GM12865 (cell line): ENCODE data around the gene CD99.

Source experiments
- DNase-seq: peaks from one replicate; pipeline ENCODE4 v3.0.0; 2010; ENCODE audit warnings: low read depth
- H3K4me3 ChIP-seq: 2 replicates; pipeline ENCODE4 v1.5.1; 2011; ENCODE audit warnings: mild to moderate bottlenecking, low read depth, low read length, control low read depth
- CTCF ChIP-seq: IDR thresholded peaks from 2 replicates; pipeline ENCODE4 v1.5.1; 2011; ENCODE audit warnings: low read length, control low read depth, low read depth, inconsistent platforms; ENCODE audit not compliant: insufficient read depth; ENCODE audit errors: missing control alignments

Gene CD99

GRCh38 chrX:2698604-2699003, 7.5 kb downstream of the CD99 start:
- H3K4me3 ChIP-seq = no peak overlapping the region
- TF ChIP-seq CTCF = no peak
- DNase-seq = no peak

DNA sequence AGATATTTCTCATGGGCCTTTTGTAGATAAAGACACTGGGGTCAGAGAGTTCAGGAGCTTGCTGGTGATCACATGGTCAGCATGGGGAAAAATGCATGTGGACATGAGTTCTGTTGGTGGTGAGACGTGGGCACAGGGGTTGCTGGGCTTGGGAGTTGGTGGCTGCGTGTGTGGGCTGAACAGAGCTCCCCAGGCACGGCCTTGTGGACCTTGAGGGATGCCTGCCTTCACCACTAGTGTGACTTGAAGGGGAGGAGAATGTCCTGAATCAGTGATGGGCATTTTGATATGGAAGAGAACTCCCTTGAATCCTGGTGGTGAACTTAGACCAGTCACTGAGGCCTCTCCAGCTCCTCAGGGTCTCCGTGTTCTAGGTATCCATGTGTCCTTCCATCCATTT, 8.9 kb downstream of the CD99 start:
- no peak for DNase-seq
- no peak for TF ChIP-seq CTCF
- H3K4me3 ChIP-seq = no peak overlapping the region

DNA sequence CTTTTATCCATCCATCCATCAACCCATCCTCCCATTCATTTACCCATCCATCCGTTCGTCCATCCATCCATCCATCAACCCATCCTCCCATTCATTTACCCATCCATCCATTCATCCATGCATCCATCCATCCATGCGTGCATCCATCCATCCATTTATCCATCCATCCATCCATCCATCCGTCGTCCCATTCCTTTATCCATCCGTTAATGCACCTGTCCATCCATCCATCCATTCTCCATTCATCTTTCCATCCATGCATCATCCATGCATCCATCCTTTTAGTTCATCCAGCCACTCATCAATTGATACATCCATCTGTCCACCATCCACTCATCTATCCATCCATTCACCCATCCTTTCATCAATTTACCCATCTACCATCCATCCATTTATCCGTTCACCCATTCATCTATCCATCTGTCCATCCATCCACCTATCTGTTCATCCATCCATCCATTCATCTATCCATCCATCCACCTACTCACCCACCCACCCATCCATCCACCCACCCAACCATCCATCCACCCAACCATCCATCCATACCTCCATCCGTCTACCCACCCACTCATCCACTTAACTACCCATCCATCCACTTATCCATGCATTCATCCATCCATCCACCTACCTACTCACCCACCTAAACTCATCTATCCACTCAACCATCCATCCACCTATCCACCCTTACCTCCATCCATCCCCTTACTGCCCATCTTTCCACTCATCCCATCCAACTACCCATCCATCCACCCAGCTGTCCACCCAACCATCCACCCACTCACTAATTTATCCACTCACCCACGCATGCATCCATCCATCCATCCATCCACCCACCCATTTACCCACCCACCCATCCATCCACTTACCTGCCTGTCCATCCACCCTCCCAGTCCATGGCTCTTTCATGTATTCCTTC, 9.6 kb downstream of the CD99 start:
- no peak for DNase-seq
- no peak for TF ChIP-seq CTCF
- H3K4me3 ChIP-seq = no peak overlapping the region

GRCh38 chrX:2701600-2701999, 10.5 kb downstream of the CD99 start:
- no peak overlapping the region for H3K4me3 ChIP-seq
- no peak for DNase-seq
- no peak for TF ChIP-seq CTCF

DNA sequence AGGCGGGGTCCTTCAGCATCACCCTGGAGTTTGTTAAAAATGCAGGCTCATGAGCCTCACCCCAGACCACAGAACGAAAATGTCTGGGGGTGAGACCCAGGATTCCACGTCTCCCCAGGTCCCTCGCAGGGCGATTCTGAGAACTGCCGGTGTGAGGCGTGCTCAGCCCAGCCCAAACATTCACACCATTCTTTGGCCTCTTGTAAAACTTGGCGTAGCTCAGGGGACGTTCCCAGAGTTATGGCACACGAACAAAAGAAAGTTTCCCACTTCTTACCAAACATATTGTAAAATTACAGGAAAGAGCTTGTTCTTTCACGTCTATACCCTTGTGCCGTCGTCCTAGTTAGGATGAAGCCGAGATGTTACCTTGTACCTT, 12.9 kb downstream of the CD99 start:
- no peak for TF ChIP-seq CTCF
- DNase-seq = no peak
- H3K4me3 ChIP-seq = no peak overlapping the region

DNA sequence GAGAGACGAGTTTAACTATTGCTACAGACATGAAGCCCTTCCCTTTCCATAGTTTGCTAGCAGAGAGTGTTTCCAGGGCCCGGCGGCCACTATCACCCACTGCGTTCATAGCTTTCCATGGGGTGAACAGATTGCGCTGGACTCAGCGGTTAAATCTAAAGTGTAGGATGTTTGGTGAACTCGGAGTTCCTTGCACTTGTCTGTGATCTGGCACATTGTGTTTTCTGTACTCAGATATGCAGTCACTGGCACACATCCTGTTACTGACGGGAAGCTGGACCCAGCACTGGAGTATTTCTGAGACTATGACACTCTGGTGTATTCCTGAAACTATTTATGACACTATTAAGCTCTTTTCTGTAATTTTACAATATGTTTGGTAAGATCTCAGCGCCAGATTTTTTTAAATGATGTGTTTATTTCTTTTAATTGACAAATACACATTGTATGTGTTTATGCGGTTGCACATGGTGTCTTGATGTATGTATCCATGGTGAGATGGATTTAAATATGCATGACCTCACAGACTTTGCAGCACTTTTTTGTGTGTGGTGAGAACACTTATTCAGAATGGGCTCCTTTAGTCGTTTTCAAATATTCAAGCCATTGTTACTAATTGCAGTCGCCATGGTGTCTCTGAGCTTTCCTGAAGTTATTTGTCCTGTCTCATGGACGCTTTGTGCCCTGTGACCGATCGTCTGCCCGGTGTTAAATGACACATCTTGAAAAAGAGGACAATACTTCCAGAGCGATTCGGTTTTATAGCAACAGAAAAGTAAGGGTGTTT, 14.1 kb downstream of the CD99 start:
- H3K4me3 ChIP-seq = no peak overlapping the region
- TF ChIP-seq CTCF = no peak
- no peak for DNase-seq
